Liver (tissue), 3 donors: ENCODE data around the gene CNGA3.

ENCODE experiments used
- EGR1 ChIP-seq, 2 donors: IDR thresholded peaks; 2 replicates each; pipeline ENCODE4 v1.6.1; 2016 to 2018; ENCODE audit warnings: antibody characterized with exemption in 2 of 2, low read depth in 2 of 2
- HNF4A ChIP-seq, 2 donors: conservative IDR thresholded peaks; 2 replicates each; pipeline ENCODE4 v1.6.1; 2016; ENCODE audit warnings: antibody characterized with exemption in 2 of 2, mild to moderate bottlenecking in 2 of 2
- YY1 ChIP-seq: IDR thresholded peaks from 2 replicates; pipeline ENCODE4 v1.6.1; 2016; ENCODE audit warnings: antibody characterized with exemption, mild to moderate bottlenecking
- TF ChIP-seq, protein P1 (sequence below): fragments of 150-350 bp; IDR thresholded peaks from 2 replicates; pipeline ENCODE4 v1.5.1; 2017; ENCODE audit warnings: improper control_type of control experiment, low read depth, low read length; ENCODE audit not compliant: missing input control
- donor health status: healthy.
- donor health status: healthy.

DNA sequence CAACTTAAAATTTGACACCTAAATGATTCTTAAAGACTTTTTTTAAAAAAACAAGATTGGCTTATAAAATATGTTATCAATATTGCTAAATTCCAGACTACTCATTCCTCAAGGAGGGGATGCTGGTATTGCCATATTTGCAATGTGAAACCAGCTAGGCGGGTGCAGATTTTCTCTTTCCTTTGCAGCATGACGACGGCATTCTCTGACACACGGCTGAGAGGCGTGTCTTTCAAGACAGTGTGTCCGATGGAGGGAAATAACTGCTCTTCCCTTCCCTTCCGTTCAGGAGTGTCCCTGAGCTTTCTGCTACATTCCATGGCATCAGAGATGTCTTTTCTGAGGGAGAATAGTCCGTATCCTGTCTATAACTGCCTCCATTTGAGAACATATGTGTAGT lies 38.2 kb upstream of the CNGA3 start:
- TF ChIP-seq, protein P1, sequence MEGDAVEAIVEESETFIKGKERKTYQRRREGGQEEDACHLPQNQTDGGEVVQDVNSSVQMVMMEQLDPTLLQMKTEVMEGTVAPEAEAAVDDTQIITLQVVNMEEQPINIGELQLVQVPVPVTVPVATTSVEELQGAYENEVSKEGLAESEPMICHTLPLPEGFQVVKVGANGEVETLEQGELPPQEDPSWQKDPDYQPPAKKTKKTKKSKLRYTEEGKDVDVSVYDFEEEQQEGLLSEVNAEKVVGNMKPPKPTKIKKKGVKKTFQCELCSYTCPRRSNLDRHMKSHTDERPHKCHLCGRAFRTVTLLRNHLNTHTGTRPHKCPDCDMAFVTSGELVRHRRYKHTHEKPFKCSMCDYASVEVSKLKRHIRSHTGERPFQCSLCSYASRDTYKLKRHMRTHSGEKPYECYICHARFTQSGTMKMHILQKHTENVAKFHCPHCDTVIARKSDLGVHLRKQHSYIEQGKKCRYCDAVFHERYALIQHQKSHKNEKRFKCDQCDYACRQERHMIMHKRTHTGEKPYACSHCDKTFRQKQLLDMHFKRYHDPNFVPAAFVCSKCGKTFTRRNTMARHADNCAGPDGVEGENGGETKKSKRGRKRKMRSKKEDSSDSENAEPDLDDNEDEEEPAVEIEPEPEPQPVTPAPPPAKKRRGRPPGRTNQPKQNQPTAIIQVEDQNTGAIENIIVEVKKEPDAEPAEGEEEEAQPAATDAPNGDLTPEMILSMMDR: no peak
- TF ChIP-seq YY1: no peak
- TF ChIP-seq HNF4A (conservative IDR thresholded peaks at IDR 0.05): no peak
- no peak for TF ChIP-seq EGR1 (IDR thresholded peaks at IDR 0.05; ENCODE audit: low read depth in 2 of 2)
